ENCODE results near the gene CEP72.

GRCh38 chr5:603081-603998 is 8.8 kb upstream of the CEP72 start:
- no peak for TF ChIP-seq SMC3 (IDR thresholded peaks at IDR 0.05; ENCODE audit: low read length)
- TF ChIP-seq, protein P1, sequence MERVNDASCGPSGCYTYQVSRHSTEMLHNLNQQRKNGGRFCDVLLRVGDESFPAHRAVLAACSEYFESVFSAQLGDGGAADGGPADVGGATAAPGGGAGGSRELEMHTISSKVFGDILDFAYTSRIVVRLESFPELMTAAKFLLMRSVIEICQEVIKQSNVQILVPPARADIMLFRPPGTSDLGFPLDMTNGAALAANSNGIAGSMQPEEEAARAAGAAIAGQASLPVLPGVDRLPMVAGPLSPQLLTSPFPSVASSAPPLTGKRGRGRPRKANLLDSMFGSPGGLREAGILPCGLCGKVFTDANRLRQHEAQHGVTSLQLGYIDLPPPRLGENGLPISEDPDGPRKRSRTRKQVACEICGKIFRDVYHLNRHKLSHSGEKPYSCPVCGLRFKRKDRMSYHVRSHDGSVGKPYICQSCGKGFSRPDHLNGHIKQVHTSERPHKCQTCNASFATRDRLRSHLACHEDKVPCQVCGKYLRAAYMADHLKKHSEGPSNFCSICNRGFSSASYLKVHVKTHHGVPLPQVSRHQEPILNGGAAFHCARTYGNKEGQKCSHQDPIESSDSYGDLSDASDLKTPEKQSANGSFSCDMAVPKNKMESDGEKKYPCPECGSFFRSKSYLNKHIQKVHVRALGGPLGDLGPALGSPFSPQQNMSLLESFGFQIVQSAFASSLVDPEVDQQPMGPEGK (CRISPR knock-in tag; IDR thresholded peaks at IDR 0.05): no peak
- no peak for TF ChIP-seq NFRKB (IDR thresholded peaks at IDR 0.05)
- TF ChIP-seq MAFF (IDR thresholded peaks at IDR 0.05; ENCODE audit: low read depth, low read length): no peak

Data from HepG2 (cell line).